NCI-H2107 treated with DMSO at 0.1 percent for 48 hours (cell line): ENCODE measurements around the gene HIVEP2.
"Not testable (repeated sequence)": the region's sequence is repeated elsewhere in the genome, so short reads cannot be mapped to it uniquely, and the experiment has no call there.

Experiments used
- DNase-seq: peaks from one replicate; lab custom pipeline; 2025; ENCODE audit not compliant: unreplicated experiment; lab: John Stamatoyannopoulos, UW

HIVEP2 gene

GRCh38 chr6:142945049-142945445 is at the start of gene HIVEP2:
HIVEP2 (minus strand) TSS chr6:142945176; CDS start chr6:142774738, 170,438 bp downstream.
- peak; percentile 36 for DNase-seq

GRCh38 chr6:142993977-142994376 is 49.0 kb upstream of the HIVEP2 start:
- no peak for DNase-seq

- no peak for DNase-seq
Observed at GRCh38 chr6:142987490-142987889, 42.5 kb upstream of the HIVEP2 start.

GRCh38 chr6:142985281-142985680 is 40.3 kb upstream of the HIVEP2 start:
- no peak for DNase-seq

GRCh38 chr6:142984386-142984785 is 39.4 kb upstream of the HIVEP2 start:
- no peak for DNase-seq

- no peak for DNase-seq
Observed at GRCh38 chr6:142975365-142975764, 30.4 kb upstream of the HIVEP2 start.

- not testable (repeated sequence) for DNase-seq
Observed at GRCh38 chr6:142970941-142971340, 26.0 kb upstream of the HIVEP2 start.

GRCh38 chr6:142968601-142969000 is 23.6 kb upstream of the HIVEP2 start:
- no peak for DNase-seq

- DNase-seq: no peak
Observed at GRCh38 chr6:142966294-142966693, 21.3 kb upstream of the HIVEP2 start.

- no peak for DNase-seq
Observed at GRCh38 chr6:142965164-142965563, 20.2 kb upstream of the HIVEP2 start.

- no peak for DNase-seq
Observed at GRCh38 chr6:142960098-142960497, 15.1 kb upstream of the HIVEP2 start.

- no peak for DNase-seq
Observed at GRCh38 chr6:142958343-142958742, 13.4 kb upstream of the HIVEP2 start.

- DNase-seq: no peak
Observed at GRCh38 chr6:142956726-142957125, 11.8 kb upstream of the HIVEP2 start.

GRCh38 chr6:142954844-142955243 is 9.9 kb upstream of the HIVEP2 start:
- DNase-seq: no peak

GRCh38 chr6:142953373-142954273 is 8.6 kb upstream of the HIVEP2 start:
- no peak for DNase-seq

GRCh38 chr6:142952614-142953013 is 7.6 kb upstream of the HIVEP2 start:
- no peak for DNase-seq

- DNase-seq: no peak
Observed at GRCh38 chr6:142950291-142950690, 5.3 kb upstream of the HIVEP2 start.

- no peak for DNase-seq
Observed at GRCh38 chr6:142947714-142948480, 2.9 kb upstream of the HIVEP2 start.

GRCh38 chr6:142946924-142947713 is 2.1 kb upstream of the HIVEP2 start:
- no peak for DNase-seq

- DNase-seq: peak; percentile 84
Observed at GRCh38 chr6:142946181-142946923, 1.4 kb upstream of the HIVEP2 start.
